Brain pericyte (primary cell): ENCODE data around the gene EPB41L2.
"Not testable (repeated sequence)": the region's sequence is repeated elsewhere in the genome, so short reads cannot be mapped to it uniquely, and the experiment has no call there.

Experiments
- DNase-seq: peaks from one replicate; pipeline ENCODE4 v3.0.0-alpha.2; 2012; ENCODE audit warnings: low read depth, low spot score

EPB41L2 gene

GRCh38 chr6:131063028-131063763 lies at the start of gene EPB41L2:
EPB41L2 (minus strand) TSS chr6:131063245; CDS start chr6:130956485, 106,760 bp downstream.
- peak; percentile 43 for DNase-seq

DNA sequence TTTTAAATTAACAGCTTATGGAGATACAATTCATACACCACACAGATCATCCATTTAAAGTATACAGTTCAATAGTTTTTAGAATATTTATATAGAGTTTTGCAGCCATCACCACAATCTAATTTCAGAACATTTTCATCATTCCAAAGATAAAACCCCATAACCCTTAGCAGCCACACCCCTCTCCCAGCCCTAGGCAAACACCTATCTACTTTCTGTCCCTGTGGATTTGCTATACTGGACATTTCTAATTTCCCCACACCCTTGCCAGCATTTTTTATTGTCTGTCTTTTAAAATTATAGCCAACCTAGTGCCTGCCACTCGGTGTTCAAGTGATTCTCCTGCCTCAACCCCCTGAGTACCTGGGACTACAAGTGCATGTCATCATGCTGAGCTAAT lies 49.2 kb upstream of the EPB41L2 start:
- no peak for DNase-seq

GRCh38 chr6:131107151-131107550 lies 44.1 kb upstream of the EPB41L2 start:
- no peak for DNase-seq

GRCh38 chr6:131103901-131104300 lies 40.9 kb upstream of the EPB41L2 start:
- no peak for DNase-seq

DNA sequence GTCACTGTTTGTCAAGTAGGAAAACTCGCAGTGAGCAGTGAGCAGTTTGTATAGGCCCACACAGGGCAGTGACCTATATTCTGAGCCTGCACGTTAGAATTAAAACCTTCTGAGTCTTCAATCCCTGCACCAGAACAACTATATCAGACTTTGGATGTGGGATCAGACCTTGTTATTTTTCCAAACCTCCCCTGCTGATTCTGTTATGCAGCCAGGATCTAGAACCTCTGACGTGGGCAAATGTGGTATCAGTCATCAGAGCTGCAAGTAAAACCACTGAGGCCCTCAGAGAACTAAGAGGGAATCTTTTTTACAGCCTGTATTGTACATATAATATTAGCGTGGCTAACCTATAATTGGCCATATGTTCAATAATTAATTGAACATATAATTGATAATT lies 40.3 kb upstream of the EPB41L2 start:
- DNase-seq: peak; percentile 83

GRCh38 chr6:131101911-131102680 lies 39.1 kb upstream of the EPB41L2 start:
- DNase-seq: no peak

DNA sequence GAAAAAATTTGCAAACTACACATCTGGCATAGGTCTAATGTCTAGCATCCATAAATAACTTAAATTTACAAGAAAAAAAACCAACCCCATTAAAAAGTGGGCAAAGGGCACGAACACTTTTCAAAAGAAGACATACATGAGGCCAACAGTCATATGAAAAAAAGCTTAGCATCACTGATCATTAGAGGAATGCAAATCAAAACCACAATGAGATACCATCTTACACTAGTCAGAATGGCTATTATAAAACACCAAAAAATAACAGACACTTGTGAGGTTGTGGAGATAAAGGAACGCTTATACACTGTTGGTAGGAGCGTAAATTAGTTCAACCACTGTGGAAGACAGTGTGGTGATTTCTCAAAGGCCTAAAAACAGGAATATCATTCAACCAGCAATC lies 33.7 kb upstream of the EPB41L2 start:
- no peak for DNase-seq

GRCh38 chr6:131093334-131093733 lies 30.3 kb upstream of the EPB41L2 start:
- no peak for DNase-seq

DNA sequence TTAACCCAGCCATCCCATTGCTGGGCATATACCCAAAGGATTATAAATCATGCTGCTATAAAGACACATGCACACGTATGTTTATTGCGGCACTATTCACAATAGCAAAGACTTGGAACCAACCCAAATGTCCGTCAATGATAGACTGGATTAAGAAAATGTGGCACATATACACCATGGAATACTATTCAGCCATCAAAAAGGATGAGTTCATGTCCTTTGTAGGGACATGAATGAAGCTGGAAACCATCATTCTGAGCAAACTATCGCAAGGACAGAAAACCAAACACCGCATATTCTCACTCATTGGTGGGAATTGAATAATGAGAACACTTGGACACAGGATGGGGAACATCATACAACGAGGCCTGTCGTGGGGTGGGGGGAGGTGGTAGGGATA lies 28.9 kb upstream of the EPB41L2 start:
- DNase-seq: not testable (repeated sequence)

GRCh38 chr6:131090339-131090738 lies 27.3 kb upstream of the EPB41L2 start:
- not testable (repeated sequence) for DNase-seq

DNA sequence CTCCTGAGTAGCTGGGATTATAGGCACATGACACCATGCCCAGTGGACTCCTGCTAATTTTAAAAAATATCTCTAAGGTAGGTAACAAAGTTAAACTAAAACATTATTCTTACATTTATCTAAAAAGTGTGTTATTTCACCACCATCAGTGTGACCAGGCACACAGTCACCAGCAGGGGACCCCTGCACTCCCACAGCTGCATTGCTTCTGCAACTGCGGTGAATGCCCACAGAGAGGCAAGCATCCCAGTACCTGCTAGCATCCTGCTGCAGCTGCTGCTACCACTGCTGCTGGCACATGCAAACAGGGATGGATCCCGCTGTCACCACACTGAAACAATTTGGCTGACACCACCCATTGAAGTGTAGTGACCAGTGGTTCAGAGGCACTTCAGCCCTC lies 21.9 kb upstream of the EPB41L2 start:
- no peak for DNase-seq

- DNase-seq: no peak
These were observed 20.6 kb upstream of the EPB41L2 start for GRCh38 chr6:131083687-131084086.

DNA sequence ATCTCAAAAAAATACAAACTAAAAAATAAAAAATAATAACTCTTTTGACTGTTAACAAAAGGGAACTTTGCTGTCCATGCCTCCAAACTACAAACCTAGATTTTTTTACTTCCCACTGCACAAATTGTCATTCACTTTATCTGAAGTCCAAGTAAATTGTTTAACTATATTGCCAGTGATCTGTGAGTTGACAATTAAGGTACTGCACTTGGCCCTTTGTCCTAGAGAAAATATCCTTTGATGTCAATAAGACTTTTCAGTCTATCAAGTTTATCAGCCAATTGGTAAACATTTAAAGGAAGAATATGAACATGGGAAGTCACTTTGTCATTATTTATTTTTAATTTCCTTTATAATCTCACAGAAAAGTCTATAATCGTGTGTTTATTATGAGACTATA lies 19.3 kb upstream of the EPB41L2 start:
- no peak for DNase-seq

DNA sequence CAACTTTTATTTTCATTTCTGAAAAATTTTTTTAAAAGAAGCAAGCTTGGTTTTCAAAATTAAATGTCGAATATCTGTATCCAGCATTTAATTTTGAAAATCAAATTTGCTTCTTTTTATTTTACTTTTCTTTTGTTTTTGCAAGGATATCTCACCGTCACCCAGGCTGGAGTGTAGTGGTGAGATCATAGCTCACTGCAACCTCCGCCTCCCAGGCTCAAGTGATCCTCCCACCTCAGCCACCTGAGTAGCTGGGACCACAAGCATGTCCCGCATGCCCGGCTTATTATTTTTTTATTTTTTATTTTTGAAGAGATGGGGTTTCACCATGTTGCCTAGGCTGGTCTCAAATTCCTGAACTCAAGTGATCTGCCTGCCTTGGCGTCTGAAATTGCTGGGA lies 17.0 kb upstream of the EPB41L2 start:
- no peak for DNase-seq

GRCh38 chr6:131073577-131073976 lies 10.5 kb upstream of the EPB41L2 start:
- DNase-seq: no peak

DNA sequence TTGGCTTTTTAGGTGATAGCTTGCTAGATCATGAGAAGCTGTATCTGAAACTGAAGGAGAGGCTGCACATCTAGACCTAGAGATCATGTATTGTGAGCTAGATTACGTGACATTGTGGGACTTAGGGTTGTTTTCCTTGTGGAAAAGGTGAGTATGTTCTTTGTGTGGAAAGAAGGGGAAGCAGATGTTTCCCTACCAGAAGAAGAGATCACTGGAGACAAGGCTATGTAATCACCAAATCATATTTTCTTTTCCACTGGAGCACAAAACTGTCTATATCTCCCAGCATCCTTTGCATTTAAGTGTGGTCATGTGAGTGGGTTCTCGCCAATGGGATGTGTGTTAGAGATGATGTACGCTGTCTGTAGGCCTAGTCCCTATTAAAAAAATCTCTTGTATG lies 7.0 kb upstream of the EPB41L2 start:
- no peak for DNase-seq

DNA sequence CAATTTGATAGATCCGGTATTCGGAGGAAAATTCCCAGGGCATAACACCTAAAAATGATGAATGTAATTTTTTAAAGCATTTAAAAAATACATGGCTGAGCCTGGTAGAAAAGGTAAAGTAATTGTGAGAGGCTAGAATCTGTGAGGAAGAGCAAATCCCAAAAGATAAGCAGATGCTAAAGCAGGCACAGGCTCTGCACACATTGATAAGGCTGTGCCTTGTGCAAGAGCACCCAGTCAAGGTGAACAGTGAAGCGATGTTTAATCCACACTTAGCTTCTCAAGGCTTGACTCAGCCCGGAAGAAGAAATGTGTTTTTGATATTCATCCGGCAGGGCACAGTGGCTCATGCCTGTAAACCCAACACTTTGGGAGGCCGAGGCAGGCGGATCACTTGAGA lies 5.1 kb upstream of the EPB41L2 start:
- no peak for DNase-seq

- no peak for DNase-seq
These were observed 4.5 kb upstream of the EPB41L2 start for GRCh38 chr6:131067521-131067920.

DNA sequence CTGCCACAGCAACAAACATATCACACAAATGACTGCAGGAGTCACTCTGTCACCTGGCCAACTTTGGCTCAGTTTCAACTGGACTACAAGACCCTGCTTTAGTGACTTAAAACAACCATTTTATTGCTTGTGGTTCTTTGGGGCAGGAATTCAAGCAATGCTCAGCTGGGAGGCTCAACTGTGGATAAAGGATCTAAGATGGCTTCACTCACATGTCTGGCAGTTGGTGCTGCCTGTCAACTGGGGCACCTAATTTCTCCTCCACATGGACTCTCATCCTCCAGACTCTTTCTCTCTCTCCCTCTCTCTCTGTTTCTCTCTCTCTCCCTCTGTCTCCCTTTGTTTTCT lies 2.8 kb upstream of the EPB41L2 start:
- no peak for DNase-seq

DNA sequence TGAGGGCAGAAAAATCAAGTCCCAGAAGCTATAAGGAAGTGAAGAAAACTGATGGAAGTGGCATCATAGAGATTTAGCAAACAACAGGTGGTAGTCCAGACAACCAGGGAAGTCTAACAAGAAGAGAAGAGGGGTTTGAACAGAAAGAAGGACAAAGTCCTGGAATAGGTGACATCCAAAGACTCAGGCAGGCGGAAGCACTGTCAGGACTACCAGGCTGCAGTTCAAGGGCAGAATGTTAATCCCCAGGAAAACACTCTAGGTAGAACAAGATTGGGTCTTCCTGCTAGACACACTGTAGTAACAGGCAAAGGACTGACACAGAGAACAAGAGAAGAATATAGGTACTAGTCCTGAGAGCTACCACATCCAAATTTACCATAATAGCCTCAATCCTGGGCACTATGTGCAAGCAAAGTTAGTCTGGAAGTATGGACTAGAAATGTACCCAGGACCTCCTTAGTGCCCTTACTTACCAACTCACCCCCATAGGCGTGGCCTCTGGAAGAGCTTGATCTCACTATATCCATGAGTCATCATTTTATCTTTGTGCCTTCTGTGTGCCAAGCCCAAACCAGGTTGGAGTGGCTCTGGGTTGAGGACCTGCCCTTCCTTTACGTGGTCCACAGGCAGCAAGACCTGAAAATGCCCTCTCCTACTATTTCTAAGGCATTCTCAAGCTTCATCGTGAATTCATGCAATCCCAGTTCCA lies 2.2 kb upstream of the EPB41L2 start:
- no peak for DNase-seq

- no peak for DNase-seq
These were observed 773 bp upstream of the EPB41L2 start for GRCh38 chr6:131063764-131064272.

- no peak for DNase-seq
These were observed 611 bp downstream of the EPB41L2 start for GRCh38 chr6:131062241-131063027.
